ENCODE data around the gene CDYL2. TPM values are rescaled to one million over a fixed set of nuclear protein-coding genes. Genes with fewer than 3 reads are reported as not detected.

CDYL2 gene
- total and polyA plus RNA-seq, 7 donors, result 0.23 to 2.2 (median 1.0) TPM

- H3K4me1 ChIP-seq, result no peaks in the 10 kb centered on the region
- no peak for TF ChIP-seq CTCF (IDR thresholded peaks at IDR 0.05)
- H3K4me3 ChIP-seq, result no peak overlapping the region
- H3K27ac ChIP-seq, result no peak overlapping the region
- DNase-seq, result no peak
- H3K27me3 ChIP-seq (ENCODE audit: insufficient read depth in 3 of 3, low read length in 2 of 3), result no peaks in the 10 kb centered on the region
- H3K36me3 ChIP-seq (ENCODE audit: insufficient read depth in 1 of 2, low read depth in 1 of 2), result no peaks in the 10 kb centered on the region
- WGBS, 3 donors, result 33 to 35% (median 34%) methylated on average over 10 of the region's 10 CpGs
- no peak for ATAC-seq
- intact Hi-C loops (cut with DNase I), result no loop called here
- no peaks in the 10 kb centered on the region for H3K9me3 ChIP-seq
Measured at GRCh38 chr16:80718480-80719220, 85.7 kb downstream of the CDYL2 start.

- ATAC-seq (no peak), DNase-seq (no peak)
- Histone ChIP-seq H3K36me3 (ENCODE audit: insufficient read depth in 1 of 2, low read depth in 1 of 2) (no peaks in the 10 kb centered on the region), H3K4me1 (no peaks in the 10 kb centered on the region), H3K27ac (no peak overlapping the region), H3K4me3 (no peak overlapping the region), H3K27me3 (ENCODE audit: insufficient read depth in 3 of 3, low read length in 2 of 3) (no peaks in the 10 kb centered on the region), H3K9me3 (no peaks in the 10 kb centered on the region)
- 59 to 70% (median 64%) methylated on average over 3 of the region's 3 CpGs for WGBS, 3 donors
- TF ChIP-seq CTCF (IDR thresholded peaks at IDR 0.05), result no peak
- intact Hi-C loops (cut with DNase I), result no loop called here
Measured at GRCh38 chr16:80717611-80718010, 86.8 kb downstream of the CDYL2 start.

- intact Hi-C loops (cut with DNase I), result no loop called here
Measured at GRCh38 chr16:80716564-80717139, 87.7 kb downstream of the CDYL2 start.

GRCh38 chr16:80711406-80711805 lies 93.0 kb downstream of the CDYL2 start:
- no peak for ATAC-seq
- no peak for DNase-seq
- WGBS, 3 donors, result 69 to 89% (median 89%) methylated on average over 4 of the region's 4 CpGs
- H3K27me3 ChIP-seq (ENCODE audit: insufficient read depth in 3 of 3, low read length in 2 of 3), result no peaks in the 10 kb centered on the region
- no peaks in the 10 kb centered on the region for H3K9me3 ChIP-seq
- H3K27ac ChIP-seq, result no peak overlapping the region
- intact Hi-C loops (cut with DNase I), result no loop called here
- no peaks in the 10 kb centered on the region for H3K4me1 ChIP-seq
- H3K36me3 ChIP-seq (ENCODE audit: insufficient read depth in 1 of 2, low read depth in 1 of 2), result no peaks in the 10 kb centered on the region
- no peak overlapping the region for H3K4me3 ChIP-seq
- no peak for TF ChIP-seq CTCF (IDR thresholded peaks at IDR 0.05)

More at GRCh38 chr16:80716564-80717139, 87.7 kb downstream of the CDYL2 start:
- ATAC-seq (no peak), DNase-seq (no peak)
- H3K4me1 ChIP-seq, result no peaks in the 10 kb centered on the region
- no peak for TF ChIP-seq CTCF (IDR thresholded peaks at IDR 0.05)
- H3K27me3 ChIP-seq (ENCODE audit: insufficient read depth in 3 of 3, low read length in 2 of 3), result no peaks in the 10 kb centered on the region
- WGBS, 3 donors, result 77 to 82% (median 80%) methylated on average over 2 of the region's 2 CpGs
- no peaks in the 10 kb centered on the region for H3K9me3 ChIP-seq
- H3K36me3 ChIP-seq (ENCODE audit: insufficient read depth in 1 of 2, low read depth in 1 of 2), result no peaks in the 10 kb centered on the region
- no peak overlapping the region for H3K4me3 ChIP-seq
- no peak overlapping the region for H3K27ac ChIP-seq
